Fibroblast of lung (primary cell): ENCODE data around the gene IZUMO4. TPM values are rescaled to one million over a fixed set of nuclear protein-coding genes. Genes with fewer than 3 reads are reported as not detected.

Source experiments
- DNase-seq, 2 donors: peaks; one replicate each; pipeline versions ENCODE4 v3.0.0 to v3.0.0-alpha.2; 2010; ENCODE audit warnings: low read depth in 2 of 2
- H2AFZ ChIP-seq: 2 replicates; pipeline ENCODE4 v1.5.1; 2012; ENCODE audit warnings: low read length, control low read depth, inconsistent platforms
- H3K27ac ChIP-seq: 2 replicates; pipeline ENCODE4 v1.5.1; 2011; ENCODE audit warnings: low read length, control low read depth; ENCODE audit not compliant: insufficient read depth
- H3K27me3 ChIP-seq: 2 replicates; pipeline ENCODE4 v1.5.1; 2011; ENCODE audit warnings: mild to moderate bottlenecking, low read length; ENCODE audit not compliant: control insufficient read depth, insufficient read depth
- H3K36me3 ChIP-seq: 2 replicates; pipeline ENCODE4 v1.5.1; 2011; ENCODE audit warnings: low read length; ENCODE audit not compliant: control insufficient read depth, insufficient read depth
- H3K4me1 ChIP-seq: 2 replicates; pipeline ENCODE4 v1.5.1; 2011; ENCODE audit warnings: low read length; ENCODE audit not compliant: control insufficient read depth, insufficient read depth; ENCODE audit errors: extremely low read depth
- H3K4me2 ChIP-seq: 2 replicates; pipeline ENCODE4 v1.5.1; 2011; ENCODE audit warnings: low read length, control low read depth; ENCODE audit not compliant: insufficient read depth; ENCODE audit errors: extremely low read depth
- H3K4me3 ChIP-seq, 4 experiments: fragments of 200-600 bp in 1 of 4; sonication (generic) in 1 of 4; replicated peaks in 1 of 4; 2 replicates each; pipeline ENCODE4 v1.5.1; 2011 to 2016; ENCODE audit warnings: low read length in 4 of 4, low read depth in 3 of 4, mild to moderate bottlenecking in 3 of 4, control low read depth in 2 of 4, inconsistent platforms in 1 of 4, mixed read lengths in 1 of 4; ENCODE audit not compliant: insufficient read depth in 1 of 4; ENCODE audit errors: control extremely low read depth in 1 of 4
- H3K79me2 ChIP-seq: 2 replicates; pipeline ENCODE4 v1.5.1; 2012; ENCODE audit warnings: mild to moderate bottlenecking, low read length, inconsistent platforms; ENCODE audit not compliant: control insufficient read depth, insufficient read depth
- H3K9ac ChIP-seq: 2 replicates; pipeline ENCODE4 v1.5.1; 2011; ENCODE audit warnings: mild to moderate bottlenecking, low read length, control low read depth; ENCODE audit not compliant: insufficient read depth
- H3K9me3 ChIP-seq: 2 replicates; pipeline ENCODE4 v1.5.1; 2012; ENCODE audit warnings: low read depth, low read length; ENCODE audit not compliant: control insufficient read depth, insufficient read depth
- H4K20me1 ChIP-seq: 2 replicates; pipeline ENCODE4 v1.5.1; 2011; ENCODE audit warnings: low read length; ENCODE audit not compliant: control insufficient read depth, insufficient read depth; ENCODE audit errors: extremely low read depth
- EZH2 ChIP-seq: IDR thresholded peaks from 2 replicates; pipeline ENCODE4 v1.5.1; 2012; ENCODE audit warnings: low read length, control low read depth, mild to moderate bottlenecking; ENCODE audit errors: missing control alignments
- polyA plus RNA-seq, 2 donors: library from polyadenylated mRNA; depleted of rRNA in 1 of 2; stranded (reverse) in 1 of 2; unstranded in 1 of 2; fragments of >200 nt; gene quantifications; 2 replicates each; pipeline ENCODE4 v1.2.1, GENCODE V29; 2011 to 2012; ENCODE audit warnings: missing spikeins in 1 of 2
- total RNA-seq: library from RNA; depleted of rRNA; stranded (reverse); fragments of >200 nt; gene quantifications from 2 replicates; pipeline ENCODE4 v1.2.1, GENCODE V29; 2014
- TF ChIP-seq, protein P1 (sequence below), 2 donors: IDR thresholded peaks in 1 of 2; conservative IDR thresholded peaks in 1 of 2; 1 replicate in 1 of 2; 2 replicates in 1 of 2; pipeline ENCODE4 v1.5.1; 2011 to 2012; ENCODE audit warnings: low read length in 2 of 2, control low read depth in 1 of 2, inconsistent platforms in 1 of 2, low read depth in 1 of 2, mild to moderate bottlenecking in 1 of 2

The IZUMO4 gene
- total and polyA plus RNA-seq, 2 donors (not counting 1 experiment from before 2014, with no cell fraction given) = 0.56 to 1.3 TPM

GRCh38 chr19:2070436-2070827, 26.3 kb upstream of the IZUMO4 start:
- H3K79me2 ChIP-seq = no peaks in the 10 kb centered on the region
- peaks cover 2% of the 10 kb centered on the region for H3K4me1 ChIP-seq
- no peak for DNase-seq
- peaks cover 9% of the 10 kb centered on the region for H3K36me3 ChIP-seq
- H4K20me1 ChIP-seq = no peaks in the 10 kb centered on the region
- no peaks in the 10 kb centered on the region for H3K9me3 ChIP-seq
- H2AFZ ChIP-seq = no peak overlapping the region
- no peak overlapping the region for H3K27ac ChIP-seq
- H3K9ac ChIP-seq = no peak overlapping the region
- H3K4me3 ChIP-seq = no peak overlapping the region
- no peaks in the 10 kb centered on the region for H3K27me3 ChIP-seq
- TF ChIP-seq, protein P1, sequence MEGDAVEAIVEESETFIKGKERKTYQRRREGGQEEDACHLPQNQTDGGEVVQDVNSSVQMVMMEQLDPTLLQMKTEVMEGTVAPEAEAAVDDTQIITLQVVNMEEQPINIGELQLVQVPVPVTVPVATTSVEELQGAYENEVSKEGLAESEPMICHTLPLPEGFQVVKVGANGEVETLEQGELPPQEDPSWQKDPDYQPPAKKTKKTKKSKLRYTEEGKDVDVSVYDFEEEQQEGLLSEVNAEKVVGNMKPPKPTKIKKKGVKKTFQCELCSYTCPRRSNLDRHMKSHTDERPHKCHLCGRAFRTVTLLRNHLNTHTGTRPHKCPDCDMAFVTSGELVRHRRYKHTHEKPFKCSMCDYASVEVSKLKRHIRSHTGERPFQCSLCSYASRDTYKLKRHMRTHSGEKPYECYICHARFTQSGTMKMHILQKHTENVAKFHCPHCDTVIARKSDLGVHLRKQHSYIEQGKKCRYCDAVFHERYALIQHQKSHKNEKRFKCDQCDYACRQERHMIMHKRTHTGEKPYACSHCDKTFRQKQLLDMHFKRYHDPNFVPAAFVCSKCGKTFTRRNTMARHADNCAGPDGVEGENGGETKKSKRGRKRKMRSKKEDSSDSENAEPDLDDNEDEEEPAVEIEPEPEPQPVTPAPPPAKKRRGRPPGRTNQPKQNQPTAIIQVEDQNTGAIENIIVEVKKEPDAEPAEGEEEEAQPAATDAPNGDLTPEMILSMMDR (conservative IDR thresholded peaks at IDR 0.05 in 1 of 2, IDR thresholded peaks at IDR 0.05 in 1 of 2; ENCODE audit: low read depth in 1 of 2, low read length in 2 of 2) = no peak
- TF ChIP-seq EZH2 = no peak
- H3K4me2 ChIP-seq = no peak overlapping the region

GRCh38 chr19:2070986-2071673, 25.6 kb upstream of the IZUMO4 start:
- Histone ChIP-seq H2AFZ (no peak overlapping the region), H3K4me3 (no peak overlapping the region), H4K20me1 (no peaks in the 10 kb centered on the region), H3K27ac (no peak overlapping the region), H3K9me3 (no peaks in the 10 kb centered on the region), H3K4me1 (peaks cover 2% of the 10 kb centered on the region), H3K36me3 (peaks cover 11% of the 10 kb centered on the region), H3K9ac (no peak overlapping the region), H3K27me3 (no peaks in the 10 kb centered on the region), H3K4me2 (no peak overlapping the region), H3K79me2 (no peaks in the 10 kb centered on the region)
- TF ChIP-seq EZH2 = no peak
- TF ChIP-seq, protein P1 (conservative IDR thresholded peaks at IDR 0.05 in 1 of 2, IDR thresholded peaks at IDR 0.05 in 1 of 2; ENCODE audit: low read depth in 1 of 2, low read length in 2 of 2) = no peak
- DNase-seq = no peak

DNA sequence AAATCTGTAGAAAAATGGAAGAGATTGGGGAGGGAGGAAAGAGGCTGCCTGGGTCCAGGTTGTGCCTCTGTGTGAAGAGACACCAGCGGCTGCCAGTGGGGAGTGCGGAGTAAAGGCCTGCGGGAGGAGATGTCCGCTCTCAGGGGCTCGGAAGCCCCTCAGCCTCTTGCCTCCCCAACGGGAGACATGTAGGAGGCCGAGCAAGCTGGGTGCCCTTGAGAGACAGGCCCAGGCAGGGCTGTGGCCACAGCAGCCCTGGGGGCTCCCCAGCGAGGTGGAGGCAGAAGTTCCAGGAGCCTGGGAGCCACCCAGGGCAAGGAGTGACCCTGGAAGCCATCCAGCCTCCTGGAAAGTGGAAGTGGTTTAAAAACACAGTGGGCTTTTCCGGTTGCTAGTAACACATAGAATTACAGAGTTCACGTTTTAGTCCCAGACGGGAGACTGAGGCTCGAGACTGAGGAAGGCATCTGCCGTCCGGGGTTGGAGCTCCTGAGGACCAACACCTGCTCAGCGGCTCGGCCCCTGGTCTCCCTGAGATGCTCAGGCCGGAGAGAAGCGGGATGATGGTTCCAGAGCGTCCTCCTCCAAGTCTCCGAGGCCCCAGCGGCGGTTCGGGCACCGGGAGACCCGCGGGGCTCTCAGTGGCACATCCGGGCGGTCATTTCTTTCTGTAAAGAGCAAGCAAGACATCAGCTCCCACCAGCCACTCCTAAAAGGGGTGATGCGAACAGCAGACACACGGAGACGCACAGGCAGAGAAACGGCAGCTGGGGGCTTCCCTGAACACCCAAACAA, 23.8 kb upstream of the IZUMO4 start:
- no peak for TF ChIP-seq EZH2
- H3K79me2 ChIP-seq = no peaks in the 10 kb centered on the region
- no peak overlapping the region for H3K27ac ChIP-seq
- H3K36me3 ChIP-seq = peaks cover 21% of the 10 kb centered on the region
- no peak overlapping the region for H3K4me3 ChIP-seq
- H3K4me1 ChIP-seq = peaks cover 2% of the 10 kb centered on the region
- H3K27me3 ChIP-seq = no peaks in the 10 kb centered on the region
- no peak overlapping the region for H3K4me2 ChIP-seq
- no peaks in the 10 kb centered on the region for H4K20me1 ChIP-seq
- no peak overlapping the region for H3K9ac ChIP-seq
- no peak for DNase-seq
- no peaks in the 10 kb centered on the region for H3K9me3 ChIP-seq
- no peak overlapping the region for H2AFZ ChIP-seq
